IMR-90 (cell line): Measurements from ENCODE around the gene ITPR2. TPM values are rescaled to one million over a fixed set of nuclear protein-coding genes. Genes with fewer than 3 reads are reported as not detected.

Source experiments
- ATAC-seq: fragments of 200-7000 bp; cut with Tn5 transposase; 2 replicates; pipeline ENCODE4 v1.9.1; 2020; ENCODE audit warnings: low read depth, mild to moderate bottlenecking, moderate library complexity
- BruUV-seq: library from RNA; stranded (reverse); fragments of 400-500 nt; replicated peaks from 2 replicates; lab custom pipeline; 2021; lab: Mats Ljungman, UMichigan
- CTCF ChIA-PET: fragments of 300-600 bp; formaldehyde crosslinking; extraction: SDS; loops from one replicate; lab custom pipeline; 2021; ENCODE audit warnings: antibody characterized with exemption; lab: Yijun Ruan, JAX
- POLR2A ChIA-PET: fragments of 300-600 bp; sonication (Branson Sonifier 250); formaldehyde crosslinking; loops from one replicate; lab custom pipeline; 2022; ENCODE audit warnings: antibody characterized with exemption; ENCODE audit not compliant: unreplicated experiment; lab: Charles Lee
- DNase-seq: peaks from one replicate; pipeline ENCODE4 v3.0.0; 2013
- H2AFZ ChIP-seq: replicated peaks from 2 replicates; pipeline ENCODE3; 2013; ENCODE audit warnings: low read length, mild to moderate bottlenecking; ENCODE audit not compliant: poor library complexity
- H2AK5ac ChIP-seq: 2 replicates; pipeline ENCODE4 v1.6.1; 2013; ENCODE audit warnings: low read depth, low read length, inconsistent platforms
- H2AK9ac ChIP-seq: replicated peaks from 2 replicates; pipeline ENCODE3; 2013; ENCODE audit warnings: mild to moderate bottlenecking, low read depth, low read length, moderate library complexity; ENCODE audit not compliant: poor library complexity
- H2BK120ac ChIP-seq: 2 replicates; pipeline ENCODE4 v1.6.1; 2013; ENCODE audit warnings: low read depth, low read length, inconsistent platforms
- H2BK15ac ChIP-seq: 3 replicates; pipeline ENCODE4 v1.6.1; 2013; ENCODE audit warnings: low read depth, low read length, inconsistent platforms
- H2BK20ac ChIP-seq: 2 replicates; pipeline ENCODE4 v1.6.1; 2013; ENCODE audit warnings: low read depth, mild to moderate bottlenecking, inconsistent platforms, low read length, moderate library complexity
- H2BK5ac ChIP-seq: 2 replicates; pipeline ENCODE4 v1.6.1; 2013; ENCODE audit warnings: mild to moderate bottlenecking, low read depth, low read length, inconsistent platforms; ENCODE audit not compliant: poor library complexity, severe bottlenecking
- H3K14ac ChIP-seq: replicated peaks from 2 replicates; pipeline ENCODE4 v1.6.1; 2013; ENCODE audit warnings: low read depth, low read length, inconsistent platforms
- H3K18ac ChIP-seq: 2 replicates; pipeline ENCODE4 v1.6.1; 2013; ENCODE audit warnings: low read depth, low read length, control low read depth
- H3K23ac ChIP-seq: 2 replicates; pipeline ENCODE4 v1.6.1; 2013; ENCODE audit warnings: low read depth, low read length, inconsistent platforms
- H3K27ac ChIP-seq: 2 replicates; pipeline ENCODE4 v1.5.1; 2013; ENCODE audit warnings: mild to moderate bottlenecking, control low read depth, low read length; ENCODE audit not compliant: insufficient read depth
- H3K27me3 ChIP-seq: 2 replicates; pipeline ENCODE4 v1.6.1; 2013; ENCODE audit warnings: low read length; ENCODE audit not compliant: control insufficient read depth, insufficient read depth
- H3K36me3 ChIP-seq: 2 replicates; pipeline ENCODE4 v1.6.1; 2013; ENCODE audit warnings: low read length, mixed read lengths; ENCODE audit not compliant: control insufficient read depth, insufficient read depth
- H3K4ac ChIP-seq: 2 replicates; pipeline ENCODE4 v1.6.1; 2013; ENCODE audit warnings: low read depth, low read length, inconsistent platforms
- H3K4me1 ChIP-seq: 2 replicates; pipeline ENCODE4 v1.6.1; 2013; ENCODE audit warnings: low read length, mixed read lengths; ENCODE audit not compliant: control insufficient read depth, insufficient read depth
- H3K4me2 ChIP-seq: 2 replicates; pipeline ENCODE4 v1.6.1; 2013; ENCODE audit warnings: low read depth, mild to moderate bottlenecking, control low read depth, low read length, moderate library complexity
- H3K4me3 ChIP-seq: 2 replicates; pipeline ENCODE4 v1.5.1; 2013; ENCODE audit warnings: low read depth, mild to moderate bottlenecking, control low read depth, low read length, moderate library complexity; ENCODE audit not compliant: insufficient read depth
- H3K56ac ChIP-seq: 2 replicates; pipeline ENCODE4 v1.6.1; 2013; ENCODE audit warnings: low read length, inconsistent platforms; ENCODE audit not compliant: insufficient read depth; ENCODE audit errors: extremely low read depth
- H3K79me1 ChIP-seq, 2 experiments: 2 replicates each; pipeline ENCODE4 v1.6.1; 2013; ENCODE audit warnings: low read length in 2 of 2, inconsistent platforms in 1 of 2, low read depth in 1 of 2
- H3K9ac ChIP-seq: 2 replicates; pipeline ENCODE4 v1.6.1; 2013; ENCODE audit warnings: low read depth, low read length, control low read depth
- H3K9me1 ChIP-seq: 2 replicates; pipeline ENCODE4 v1.6.1; 2013; ENCODE audit warnings: low read length, inconsistent platforms; ENCODE audit not compliant: insufficient read depth
- H3K9me3 ChIP-seq: 2 replicates; pipeline ENCODE4 v1.6.1; 2013; ENCODE audit warnings: low read length; ENCODE audit not compliant: control insufficient read depth, insufficient read depth
- H4K20me1 ChIP-seq: 2 replicates; pipeline ENCODE4 v1.6.1; 2013; ENCODE audit warnings: low read length, inconsistent platforms; ENCODE audit not compliant: insufficient read depth
- H4K5ac ChIP-seq: 2 replicates; pipeline ENCODE4 v1.6.1; 2013; ENCODE audit warnings: mild to moderate bottlenecking, low read depth, low read length, control low read depth
- H4K8ac ChIP-seq, 2 experiments: 2 replicates each; pipeline ENCODE4 v1.6.1; 2013; ENCODE audit warnings: low read depth in 2 of 2, low read length in 2 of 2, control low read depth in 1 of 2, inconsistent platforms in 1 of 2
- H4K91ac ChIP-seq: 2 replicates; pipeline ENCODE4 v1.6.1; 2013; ENCODE audit warnings: low read depth, low read length, inconsistent platforms; ENCODE audit not compliant: insufficient read depth
- BHLHE40 ChIP-seq: fragments of 150-350 bp; IDR thresholded peaks from 2 replicates; pipeline ENCODE4 v1.6.1; 2016; ENCODE audit warnings: mild to moderate bottlenecking, low read depth, low read length
- CEBPB ChIP-seq: IDR thresholded peaks from 2 replicates; pipeline ENCODE4 v1.6.1; 2012; ENCODE audit warnings: low read depth, low read length, improper control_type of control experiment
- ELK1 ChIP-seq: fragments of 150-350 bp; IDR thresholded peaks from 2 replicates; pipeline ENCODE4 v1.6.1; 2016; ENCODE audit warnings: low read depth, mild to moderate bottlenecking, low read length, moderate library complexity, borderline replicate concordance
- FOS ChIP-seq: fragments of 150-350 bp; IDR thresholded peaks from 2 replicates; pipeline ENCODE4 v1.6.1; 2016; ENCODE audit warnings: low read depth, low read length
- MAFK ChIP-seq: IDR thresholded peaks from 2 replicates; pipeline ENCODE4 v1.6.1; 2012; ENCODE audit warnings: low read depth, low read length, improper control_type of control experiment
- MAZ ChIP-seq: IDR thresholded peaks from 2 replicates; pipeline ENCODE4 v1.6.1; 2012; ENCODE audit warnings: low read depth, mild to moderate bottlenecking, low read length, improper control_type of control experiment, moderate library complexity, borderline replicate concordance
- RCOR1 ChIP-seq: IDR thresholded peaks from 2 replicates; pipeline ENCODE4 v1.6.1; 2012; ENCODE audit warnings: mild to moderate bottlenecking, low read length, improper control_type of control experiment; ENCODE audit not compliant: insufficient replicate concordance
- RFX5 ChIP-seq: IDR thresholded peaks from 2 replicates; pipeline ENCODE4 v1.8.0; 2012; ENCODE audit warnings: low read depth, mild to moderate bottlenecking, low read length, moderate library complexity
- SMC3 ChIP-seq: fragments of 150-350 bp; IDR thresholded peaks from 2 replicates; pipeline ENCODE4 v1.6.1; 2016; ENCODE audit warnings: low read depth, mild to moderate bottlenecking, antibody characterized with exemption, low read length, moderate library complexity
- WGBS, 2 experiments: methylation state at CpG; one replicate each; pipeline versions ENCODE4 v1.1.5 to v1.1.7; 2013; ENCODE audit warnings: missing lambda C conversion rate in 2 of 2; ENCODE audit not compliant: insufficient read length in 1 of 2; ENCODE audit errors: extremely low coverage in 2 of 2; 5-methylcytosine and 5-hydroxymethylcytosine counted together
- dilution Hi-C: fragments of 300-500 bp; cut with HindIII; formaldehyde crosslinking; loops from one replicate; pipeline ENCODE4 v1.14.3; 2018; ENCODE audit warnings: low sequenced_read_pairs; ENCODE audit not compliant: unreplicated experiment
- in situ Hi-C: fragments of 300-500 bp; cut with MboI; formaldehyde crosslinking; loops from 3 replicates; pipeline ENCODE4 v1.14.3; 2019; ENCODE audit warnings: low sequenced_read_pairs, inconsistent platforms, mixed read lengths
- intact Hi-C: fragments of 100-400 bp; cut with micrococcal nuclease; formaldehyde crosslinking; loops from 2 replicates; pipeline ENCODE4 v1.10.0; 2022
- polyA plus RNA-seq, 3 experiments: library from polyadenylated mRNA; depleted of rRNA; stranded (reverse); fragments of >200 nt; gene quantifications; 2 replicates each; pipeline ENCODE4 v1.2.3, GENCODE V29; 2012; ENCODE audit warnings: low replicate concordance in 1 of 3
- total RNA-seq: library from RNA; depleted of rRNA; stranded (reverse); fragments of >200 nt; gene quantifications from 2 replicates; pipeline ENCODE4 v1.2.3, GENCODE V29; 2012

Gene ITPR2
- total and polyA plus RNA-seq, 2 of the 4 experiments (the other 2 are of a cell fraction): 1.2 to 9.0 TPM

GRCh38 chr12:26813812-26814211, 19.2 kb downstream of the ITPR2 start:
- Histone ChIP-seq H3K9me3 (no peaks in the 10 kb centered on the region), H3K79me1 (0 out of 4 replicates have a peak, but pooled peaks cover 2 to 3% of the 10 kb centered on the region in 2 experiments), H2BK15ac (no peak overlapping the region), H2AK9ac (no peak overlapping the region), H2BK20ac (no peak overlapping the region), H3K18ac (no peak overlapping the region), H3K27me3 (no peaks in the 10 kb centered on the region), H4K5ac (no peak overlapping the region), H2AFZ (no peak overlapping the region), H4K91ac (no peak overlapping the region), H3K23ac (no peak overlapping the region), H3K14ac (no peak overlapping the region), H4K20me1 (no peaks in the 10 kb centered on the region), H3K27ac (no peak overlapping the region), H3K4ac (no peak overlapping the region), H2BK5ac (no peak overlapping the region), H3K36me3 (no peaks in the 10 kb centered on the region), H2AK5ac (no peak overlapping the region), H3K4me1 (peaks cover 2% of the 10 kb centered on the region; the same call in 1 of the 2 replicates), H3K4me3 (no peak overlapping the region), H3K9ac (no peak overlapping the region), H3K56ac (no peak overlapping the region), H3K9me1 (peaks cover 4% of the 10 kb centered on the region; the same call in 1 of the 2 replicates), H4K8ac (no peak overlapping the region), H3K4me2 (no peak overlapping the region), H2BK120ac (no peak overlapping the region)
- intact Hi-C loops (loop anchor here (5.0 kb wide), 1 partner anchor 67 kb away; no protein-coding TSS in a partner anchor), in situ Hi-C loops (no loop called here), dilution Hi-C loops (no loop called here)
- no CpG with 5 or more reads among the region's 7 CpGs for WGBS, 2 experiments
- no peak for DNase-seq
- ATAC-seq: no peak
- CTCF ChIA-PET: no interaction called here
- no peak for TF ChIP-seq RCOR1
- TF ChIP-seq MAFK: no peak
- TF ChIP-seq BHLHE40: no peak
- no peak for TF ChIP-seq CEBPB
- TF ChIP-seq FOS: no peak
- TF ChIP-seq RFX5: no peak
- no peak for TF ChIP-seq MAZ
- no peak for TF ChIP-seq ELK1
- no peak for TF ChIP-seq SMC3
- POLR2A ChIA-PET: no interaction called here
- BruUV-seq: no TSS peak
